Measurements from ENCODE around the gene AGA. TPM values are rescaled to one million over a fixed set of nuclear protein-coding genes. Genes with fewer than 3 reads are reported as not detected.

AGA gene
- total and polyA plus RNA-seq, 2 of the 8 experiments (the other 6 are each of a cell fraction or from before 2014, with no cell fraction given), result 8.5 to 11.6 TPM

- H3K4me1 ChIP-seq (replicated peaks in 1 of 4; ENCODE audit: control insufficient read depth in 3 of 4, insufficient read depth in 4 of 4, low read length in 3 of 4), result 0 out of 7 replicates have a peak, but pooled peaks cover 0 to 5% (median 0%) of the 10 kb centered on the region in 4 experiments
- ChIA-PET POLR2A (ENCODE audit: partially characterized antibody) (interaction anchor here (1.6 kb wide), 1 partner anchor 43 kb away, joined by 3 read pairs; no protein-coding TSS in a partner anchor), CTCF (ENCODE audit: partially characterized antibody) (no interaction called here)
- no peak overlapping the region for H3K23ac ChIP-seq (ENCODE audit: insufficient read length)
- no peaks in the 10 kb centered on the region for H3K79me2 ChIP-seq (ENCODE audit: control insufficient read depth in 1 of 2, insufficient read depth in 2 of 2, low read length in 2 of 2)
- no peaks in the 10 kb centered on the region; a peak in 1 of 4 replicates for H3K9me3 ChIP-seq (ENCODE audit: insufficient read depth in 2 of 2, low read depth in 1 of 2, low read length in 1 of 2)
- no peak overlapping the region for H2BK120ac ChIP-seq (replicated peaks; ENCODE audit: low read depth, low read length)
- WGBS, 2 experiments (ENCODE audit: extremely low coverage in 1 of 2, insufficient coverage in 1 of 2, insufficient read length in 1 of 2, insufficient replicate concordance in 2 of 2, low coverage in 1 of 2, low lambda C conversion rate in 2 of 2, missing lambda C conversion rate in 1 of 2), result 92% methylated on average over 2 of the region's 2 CpGs; no CpG with 5 or more reads in 1 of the 2 experiments
- no peak overlapping the region for H2BK15ac ChIP-seq (ENCODE audit: low read length)
- DNase-seq (ENCODE audit: low read depth in 1 of 2, low spot score in 2 of 2) (no peak), FAIRE-seq (no peak)
- H3K27me3 ChIP-seq (replicated peaks in 1 of 4; ENCODE audit: control insufficient read depth in 3 of 4, extremely low read depth in 1 of 4, insufficient read depth in 3 of 4, low read length in 3 of 4), result no peaks in the 10 kb centered on the region
- H3K56ac ChIP-seq (replicated peaks; ENCODE audit: insufficient read length, low read depth, low read length), result no peak overlapping the region
- H3K4ac ChIP-seq (replicated peaks; ENCODE audit: insufficient read length, low read depth, low read length), result no peak overlapping the region
- H4K20me1 ChIP-seq (replicated peaks in 1 of 2; ENCODE audit: control insufficient read depth in 1 of 2, insufficient read depth in 2 of 2, low read length in 2 of 2), result no peaks in the 10 kb centered on the region
- no peak overlapping the region for H2BK5ac ChIP-seq (ENCODE audit: low read depth, low read length)
- no peaks in the 10 kb centered on the region for H3K23me2 ChIP-seq (ENCODE audit: low read depth, low read length)
- H3K18ac ChIP-seq (ENCODE audit: extremely low read depth, low read length), result no peak overlapping the region
- no peak overlapping the region for H4K91ac ChIP-seq (replicated peaks; ENCODE audit: insufficient read length, low read length)
- H3K79me1 ChIP-seq (ENCODE audit: low read depth, low read length), result no peaks in the 10 kb centered on the region
- H2AFZ ChIP-seq (ENCODE audit: low read length), result no peak overlapping the region
- H2AK5ac ChIP-seq (ENCODE audit: low read depth, low read length), result no peak overlapping the region
- H3K36me3 ChIP-seq (ENCODE audit: control insufficient read depth in 2 of 4, insufficient read depth in 4 of 4, low read length in 3 of 4), result no peaks in the 10 kb centered on the region
- H3K4me3 ChIP-seq (ENCODE audit: extremely low read depth in 1 of 4, insufficient read depth in 2 of 4, low read depth in 3 of 4, low read length in 4 of 4), result no peak overlapping the region
- no peak overlapping the region for H4K5ac ChIP-seq (ENCODE audit: insufficient read length, low read depth, low read length)
- H2BK12ac ChIP-seq (ENCODE audit: low read depth, low read length), result no peak overlapping the region
- no peak overlapping the region for H3K9ac ChIP-seq (replicated peaks in 1 of 4; ENCODE audit: extremely low read depth in 1 of 4, low read depth in 3 of 4, low read length in 3 of 4)
- H2BK20ac ChIP-seq (ENCODE audit: low read length), result no peak overlapping the region
- no peak overlapping the region for H3K27ac ChIP-seq (ENCODE audit: low read depth, low read length)
- H3K14ac ChIP-seq (ENCODE audit: insufficient read length), result no peak overlapping the region
- no peak overlapping the region for H4K8ac ChIP-seq (ENCODE audit: extremely low read depth, insufficient read depth, low read length)
- no peak overlapping the region for H3K4me2 ChIP-seq (ENCODE audit: insufficient read depth in 1 of 2, low read depth in 2 of 2, low read length in 2 of 2)
- TF ChIP-seq NRF1 (IDR thresholded peaks at IDR 0.05; ENCODE audit: low read depth, low read length), result no peak
Observed at GRCh38 chr4:177400030-177400429, 42.2 kb downstream of the AGA start.
